K562 (cell line): Measurements from ENCODE around the gene BBLN. TPM values are rescaled to one million over a fixed set of nuclear protein-coding genes. Genes with fewer than 3 reads are reported as not detected.

Experiments used
- AFF1 ChIP-seq, 2 experiments: fragments of 450-650 bp; IDR thresholded peaks; 2 replicates each; pipeline ENCODE4 v1.6.1; 2018; ENCODE audit warnings: mild to moderate bottlenecking in 2 of 2, low read depth in 1 of 2; ENCODE audit not compliant: partially characterized antibody in 2 of 2
- BRD9 ChIP-seq: fragments of 450-650 bp; IDR thresholded peaks from 2 replicates; pipeline ENCODE4 v1.6.1; 2018; ENCODE audit warnings: low read depth; ENCODE audit not compliant: partially characterized antibody
- CBX3 ChIP-seq, 2 experiments: IDR thresholded peaks; 1 replicate in 1 of 2; 2 replicates in 1 of 2; pipeline ENCODE4 v1.6.1; 2012; ENCODE audit warnings: inconsistent platforms in 2 of 2, low read length in 2 of 2, borderline replicate concordance in 1 of 2, control low read depth in 1 of 2
- CREB3L1 ChIP-seq: fragments of 450-650 bp; IDR thresholded peaks from 2 replicates; pipeline ENCODE4 v1.6.1; 2014; ENCODE audit warnings: low read depth, mild to moderate bottlenecking, moderate library complexity, borderline replicate concordance
- CREB5 ChIP-seq: fragments of 250-450 bp; sonication (Bioruptor Pico); IDR thresholded peaks from 2 replicates; pipeline ENCODE4 v1.5.0; 2020; ENCODE audit warnings: mild to moderate bottlenecking
- CREM ChIP-seq: IDR thresholded peaks from 2 replicates; pipeline ENCODE4 v1.6.1; 2014; ENCODE audit warnings: antibody characterized with exemption, low read depth
- HNRNPK ChIP-seq: fragments of 200-400 bp; formaldehyde crosslinking; IDR thresholded peaks from one replicate; pipeline ENCODE4 v1.6.1; 2018; ENCODE audit warnings: mild to moderate bottlenecking, low read depth, low read length; ENCODE audit not compliant: poor library complexity, severe bottlenecking
- KLF13 ChIP-seq: fragments of 450-650 bp; IDR thresholded peaks from 2 replicates; pipeline ENCODE4 v1.6.1; 2016; ENCODE audit warnings: missing genetic modification characterization, low read depth, mild to moderate bottlenecking, missing compliant biosample characterization, moderate library complexity, borderline replicate concordance
- MEF2A ChIP-seq: IDR thresholded peaks from 2 replicates; pipeline ENCODE4 v1.6.1; 2011; ENCODE audit warnings: low read depth, mild to moderate bottlenecking, low read length, moderate library complexity; ENCODE audit not compliant: control insufficient read depth
- MTA3 ChIP-seq: fragments of 450-650 bp; formaldehyde crosslinking; IDR thresholded peaks from 2 replicates; pipeline ENCODE4 v1.6.1; 2017; ENCODE audit warnings: mild to moderate bottlenecking, borderline replicate concordance
- POLR2B ChIP-seq: fragments of 450-650 bp; IDR thresholded peaks from 2 replicates; pipeline ENCODE4 v1.6.1; 2018; ENCODE audit warnings: low read depth; ENCODE audit not compliant: partially characterized antibody
- RBM17 ChIP-seq: fragments of 200-400 bp; formaldehyde crosslinking; IDR thresholded peaks from 2 replicates; pipeline ENCODE4 v1.6.1; 2017; ENCODE audit warnings: low read depth, mild to moderate bottlenecking, low read length, borderline replicate concordance
- STAT5A ChIP-seq: IDR thresholded peaks from 2 replicates; pipeline ENCODE4 v1.6.1; 2012; ENCODE audit warnings: low read length, inconsistent platforms, borderline replicate concordance
- TBL1XR1 ChIP-seq, 2 experiments: IDR thresholded peaks; 2 replicates each; pipeline ENCODE4 v1.6.1; 2012; ENCODE audit warnings: improper control_type of control experiment in 2 of 2, low read length in 2 of 2, mild to moderate bottlenecking in 1 of 2
- ZNF253 ChIP-seq: fragments of 250-450 bp; sonication (Bioruptor Pico); conservative IDR thresholded peaks from 2 replicates; pipeline ENCODE4 v1.6.1; 2021; ENCODE audit warnings: mild to moderate bottlenecking
- ZNF551 ChIP-seq: fragments of 250-450 bp; sonication (Bioruptor Pico); IDR thresholded peaks from 2 replicates; pipeline ENCODE4 v1.5.0; 2021; ENCODE audit warnings: mild to moderate bottlenecking, moderate library complexity
- ZNF584 ChIP-seq: fragments of 200-800 bp; sonication (Bioruptor generic); IDR thresholded peaks from 2 replicates; pipeline ENCODE4 v1.6.1; 2016; ENCODE audit warnings: low read depth, mild to moderate bottlenecking, missing genetic modification characterization, missing compliant biosample characterization
- polyA plus RNA-seq, 8 experiments: library from polyadenylated mRNA; depleted of rRNA in 4 of 8; stranded (reverse) in 5 of 8; unstranded in 3 of 8; fragments of >200 nt; fragmentation: Nextera tagmentation in 2 of 8; fragmentation: Illumina TruSeq in 1 of 8; extraction: Ambion mirVana in 2 of 8; extraction: Trizol in 1 of 8; gene quantifications; 2 replicates each; pipeline versions ENCODE4 v1.2.1 to v1.2.3, GENCODE V29; 2011 to 2014; ENCODE audit warnings: inconsistent platforms in 1 of 8, missing spikeins in 1 of 8
- total RNA-seq, 7 experiments: library from RNA; depleted of rRNA in 6 of 7; stranded (reverse); fragments of >200 nt in 6 of 7; fragmentation: Illumina TruSeq in 2 of 7; extraction: Trizol in 2 of 7; gene quantifications; 2 replicates each; pipeline versions ENCODE4 v1.2.1 to v1.2.3, GENCODE V29; 2011 to 2021; ENCODE audit warnings: low replicate concordance in 1 of 7

BBLN gene
- total and polyA plus RNA-seq, 9 of the 15 experiments (the other 6 are each of a cell fraction or from before 2014, with no cell fraction given): 4.2 to 331 (median 87.1) TPM

GRCh38 chr9:128191406-128192046 is 31.5 kb downstream of the BBLN start, which contains the start of gene CIZ1 (continued):
- peak in 1 of 2 experiments; percentile 49; a peak in 2 of 4 replicates for TF ChIP-seq TBL1XR1 (IDR thresholded peaks at IDR 0.05; ENCODE audit: low read length in 2 of 2)
- TF ChIP-seq STAT5A: no peak
- no peak for TF ChIP-seq BRD9
- TF ChIP-seq CREM: no peak
- no peak for TF ChIP-seq MTA3
- TF ChIP-seq CBX3 (IDR thresholded peaks at IDR 0.05; ENCODE audit: borderline replicate concordance in 1 of 2, low read length in 2 of 2): peak in 1 of 2 experiments; percentile 46; a peak in 1 of 3 replicates
- peak; percentile 93 for TF ChIP-seq KLF13 (tag)
- no peak for TF ChIP-seq ZNF584 (CRISPR knock-in tag)
- 0 out of 2 replicates have a peak, but pooled peaks have one; percentile 26 for TF ChIP-seq MEF2A
- TF ChIP-seq ZNF253 (CRISPR knock-in tag): no peak
- TF ChIP-seq HNRNPK: peak; percentile 92
- no peak for TF ChIP-seq POLR2B
- no peak for TF ChIP-seq RBM17
- no peak for TF ChIP-seq CREB5 (CRISPR knock-in tag)
- TF ChIP-seq AFF1 (IDR thresholded peaks at IDR 0.05; ENCODE audit: low read depth in 1 of 2, partially characterized antibody in 2 of 2): no peak
- TF ChIP-seq CREB3L1: no peak
- no peak for TF ChIP-seq ZNF551 (CRISPR knock-in tag)
